Fibroblast of the conjunctiva (primary cell): ENCODE measurements around the gene ICAM4.
"Not testable (repeated sequence)": the region's sequence is repeated elsewhere in the genome, so short reads cannot be mapped to it uniquely, and the experiment has no call there.

ENCODE experiments used
- DNase-seq: peaks from one replicate; pipeline ENCODE4 v3.0.0-alpha.2; 2010; ENCODE audit warnings: low read depth

The ICAM4 gene

DNA sequence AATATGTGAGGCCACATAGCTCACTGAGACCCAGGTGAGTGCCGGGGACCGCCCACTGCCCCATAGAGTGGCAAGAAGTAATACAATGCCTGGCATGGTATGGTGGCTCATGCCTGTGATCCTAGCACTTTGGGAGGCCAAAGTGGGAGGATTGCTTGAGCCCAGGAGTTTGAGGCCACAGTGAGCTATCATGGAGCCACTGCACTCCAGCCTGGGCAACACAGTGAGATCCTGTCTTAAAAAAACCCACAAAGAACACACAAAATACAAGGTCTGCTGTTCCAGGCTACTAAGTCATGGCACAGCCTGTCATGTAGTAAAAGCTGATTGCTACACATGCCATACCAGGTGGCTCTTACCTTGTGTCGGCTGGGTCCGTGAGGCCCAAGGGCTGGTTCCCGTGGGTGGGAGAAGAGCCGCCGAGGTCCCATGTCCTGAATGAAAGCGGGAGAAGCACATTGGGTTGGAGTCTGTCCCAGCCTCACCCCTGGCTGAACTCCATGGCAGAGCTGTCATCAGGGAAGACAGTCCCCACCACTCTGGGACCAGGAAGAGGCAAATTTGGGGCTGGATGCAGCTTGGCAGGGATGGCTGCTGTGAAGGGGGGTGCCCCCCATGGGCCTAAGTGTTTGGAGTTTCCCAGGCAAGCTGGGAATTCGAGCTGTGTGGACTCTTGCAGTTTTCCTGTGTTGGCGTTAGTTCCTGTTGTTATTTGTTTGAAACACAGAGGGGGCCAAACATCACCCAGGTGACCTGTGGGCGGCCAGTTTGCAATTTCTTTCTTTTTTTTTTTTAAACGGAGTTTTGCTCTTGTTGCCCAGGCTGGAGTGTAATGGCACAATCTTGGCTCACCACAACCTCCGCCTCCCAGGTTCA is 32.3 kb downstream of the ICAM4 start:
- no peak for DNase-seq

DNA sequence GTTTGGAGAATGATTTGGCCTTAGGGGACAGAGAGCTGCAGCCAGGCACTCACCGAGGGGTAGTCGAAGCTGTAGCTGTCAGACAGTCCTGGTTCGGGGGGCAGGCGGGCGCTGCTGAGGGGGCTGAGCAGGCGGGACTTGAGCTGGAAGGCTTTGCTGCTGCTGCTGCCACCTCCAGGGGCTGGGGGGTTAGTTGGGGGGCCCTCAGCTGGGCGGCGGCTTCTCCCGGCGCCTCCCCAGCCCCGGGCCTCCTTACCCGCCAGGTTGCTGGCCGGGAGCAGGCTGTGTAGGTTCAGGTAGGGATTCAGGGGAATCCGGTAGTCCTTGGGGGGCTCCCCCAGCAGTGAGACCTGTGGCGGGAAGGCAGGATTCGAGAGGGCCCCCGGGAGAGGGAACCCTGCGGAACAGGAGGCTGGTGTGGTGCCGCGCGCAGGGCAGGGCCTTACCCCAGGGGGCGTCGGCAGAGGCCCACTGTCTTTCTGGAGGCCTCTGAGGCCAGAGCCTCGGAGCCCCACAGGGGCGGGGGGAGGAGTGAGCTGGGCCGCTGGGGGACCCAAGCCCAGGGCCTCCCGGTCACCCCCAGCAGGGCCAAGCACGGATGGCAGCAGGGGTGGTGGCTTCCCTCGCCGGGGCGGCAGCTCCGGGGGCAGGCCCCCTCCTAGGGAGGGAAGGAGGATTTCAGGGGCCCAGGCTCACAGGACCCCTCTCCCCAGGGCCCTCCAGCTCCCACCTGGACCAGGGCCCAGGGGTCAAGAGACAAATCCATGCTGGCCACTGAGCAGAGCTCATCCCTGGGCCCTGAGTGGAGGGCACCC is 34.1 kb downstream of the ICAM4 start:
- no peak for DNase-seq

DNA sequence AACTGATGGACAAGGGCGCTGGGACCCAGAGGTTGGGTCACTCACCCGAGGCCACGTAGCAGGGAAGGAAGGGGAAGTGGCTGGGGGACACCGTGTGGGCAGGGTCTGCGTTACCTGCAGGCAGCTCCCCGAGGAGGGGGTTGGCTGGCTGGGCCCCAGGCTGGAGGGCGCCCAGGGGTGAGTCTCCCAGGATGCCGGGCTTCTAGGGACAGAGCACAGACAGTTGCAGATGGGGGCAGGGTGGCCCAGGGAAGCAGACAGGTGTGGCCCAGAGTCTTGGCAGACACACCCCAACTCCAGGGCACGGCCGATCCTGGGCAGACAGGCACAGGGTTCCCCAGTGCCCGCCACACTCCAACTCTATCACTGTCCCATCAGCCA is 34.7 kb downstream of the ICAM4 start:
- DNase-seq: no peak

- no peak for DNase-seq
Observed at GRCh38 chr19:10321874-10322835, 35.4 kb downstream of the ICAM4 start.

GRCh38 chr19:10325732-10326131 is 39.0 kb downstream of the ICAM4 start:
- DNase-seq: no peak

DNA sequence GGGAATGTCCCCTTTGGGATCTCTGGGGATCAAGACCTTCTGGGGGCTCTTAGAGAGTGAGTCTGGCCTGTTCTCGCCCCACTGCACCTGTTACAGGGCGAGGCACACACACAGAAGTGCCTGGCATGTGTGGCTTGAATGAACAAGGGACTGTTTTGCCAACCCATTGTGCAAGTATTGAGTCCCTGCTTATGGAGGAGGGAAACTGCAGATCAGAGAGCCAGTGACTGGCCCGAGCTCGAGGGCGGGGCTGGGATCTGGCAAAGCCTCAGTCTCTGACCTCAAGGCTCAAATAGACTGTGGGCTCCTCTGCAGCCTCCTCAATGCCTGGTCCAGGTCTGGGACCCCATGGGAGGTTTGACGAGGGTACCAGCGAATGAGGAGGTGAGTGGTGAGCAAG is 41.0 kb downstream of the ICAM4 start:
- DNase-seq: no peak

DNA sequence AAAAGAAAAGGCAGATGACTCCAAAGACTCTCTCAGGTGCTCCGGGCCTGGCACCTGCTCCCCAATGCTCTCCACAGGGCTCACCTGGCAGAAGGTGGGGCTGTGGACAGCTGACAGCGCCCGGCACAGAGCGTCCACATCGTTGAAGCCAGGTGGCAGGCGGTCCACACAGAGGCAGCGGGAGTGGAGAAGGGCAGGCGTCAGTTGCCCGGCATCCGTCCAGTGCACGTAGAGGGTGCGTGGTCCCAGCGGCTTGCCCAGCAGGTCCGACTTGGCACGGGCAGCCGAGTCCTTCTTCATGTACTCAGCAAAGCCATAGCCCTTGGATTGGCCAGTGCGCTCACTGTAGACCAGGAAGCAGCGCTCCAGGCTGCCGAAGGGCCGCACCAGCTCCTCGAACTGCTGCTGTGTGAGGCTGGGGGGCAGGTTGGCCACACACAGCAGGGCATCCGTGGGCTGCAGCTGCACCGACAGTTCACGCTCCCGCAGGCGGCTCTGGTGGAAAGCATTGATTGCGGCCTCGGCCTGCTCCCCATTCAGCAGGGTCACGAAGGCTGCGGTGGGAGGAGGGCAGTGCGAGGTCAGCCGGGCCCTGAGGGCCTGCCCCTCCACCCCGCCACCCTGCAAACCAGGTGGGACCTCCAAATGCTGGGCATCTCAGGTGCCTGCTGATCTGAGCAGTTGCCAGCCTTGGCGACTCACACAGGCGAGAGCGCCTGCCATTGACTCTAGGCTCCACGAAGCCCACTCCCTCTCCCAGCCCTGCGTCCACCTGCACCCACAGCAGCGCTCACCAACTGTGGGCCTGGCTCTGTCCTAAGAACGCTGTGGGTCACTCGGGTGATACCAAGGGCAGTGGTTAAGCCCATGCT is 42.0 kb downstream of the ICAM4 start:
- DNase-seq: no peak

DNA sequence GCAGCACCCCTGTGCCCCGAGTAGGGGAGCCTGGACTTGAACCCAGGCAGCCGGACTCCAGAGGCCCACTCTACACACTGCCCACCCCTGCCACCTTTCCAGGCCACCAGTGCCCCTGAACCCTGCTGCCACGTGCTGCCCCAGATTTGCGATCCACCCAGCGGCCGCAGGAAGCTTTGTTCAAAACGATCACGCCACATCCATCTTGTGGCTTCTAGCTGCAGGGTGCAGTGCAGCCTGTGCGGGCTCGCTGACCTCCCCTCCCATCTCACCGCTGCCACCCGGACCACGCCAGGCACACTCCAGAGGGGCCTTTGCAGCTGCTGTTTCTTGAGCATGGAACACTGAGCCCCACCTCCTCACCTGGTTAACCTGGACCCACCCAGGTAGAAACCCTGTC is 42.8 kb downstream of the ICAM4 start:
- no peak for DNase-seq

- no peak for DNase-seq
Observed at GRCh38 chr19:10332158-10332964, 45.6 kb downstream of the ICAM4 start.

DNA sequence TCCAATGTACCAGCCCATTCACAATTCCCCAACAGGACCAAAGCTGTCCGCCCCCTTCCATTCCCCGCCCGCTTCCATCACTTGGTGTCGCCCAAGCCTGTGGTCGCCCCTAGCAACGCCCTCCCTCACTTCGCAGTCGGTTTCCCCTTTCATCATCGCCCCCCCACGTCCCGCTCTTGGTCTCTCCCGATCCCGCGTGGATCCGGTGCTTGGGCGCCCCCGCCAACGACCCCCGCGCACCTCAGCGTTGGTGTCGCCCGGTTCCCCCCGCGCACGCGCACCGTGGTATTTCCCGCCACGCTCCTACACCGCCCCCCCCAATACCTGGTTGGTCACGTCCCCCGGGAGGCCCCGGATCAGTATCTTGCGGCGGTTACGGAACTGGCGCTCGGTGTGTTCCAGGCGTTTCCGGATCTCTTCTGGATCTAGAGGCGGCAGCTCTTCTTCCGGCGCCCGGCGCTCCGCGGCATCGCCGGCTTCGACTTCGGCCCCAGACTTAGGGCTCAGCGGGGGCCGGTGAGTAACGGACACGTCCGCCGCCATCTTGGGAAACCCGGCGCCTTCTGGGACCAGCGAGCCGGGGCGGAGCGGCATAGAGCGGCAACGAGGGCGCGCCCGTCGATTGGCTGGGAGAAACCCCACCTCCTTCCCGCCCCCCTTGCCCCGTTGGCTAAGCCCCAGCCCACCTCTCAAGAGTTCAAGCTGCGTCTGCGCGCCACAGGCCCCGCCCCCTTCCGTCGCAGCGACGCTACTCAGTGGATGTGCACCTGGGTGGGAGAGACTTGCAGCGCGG is 46.4 kb downstream of the ICAM4 start, which contains the start of gene RAVER1:
TSS of gene RAVER1 (minus strand) at position 565 of the 793 bp plus-strand sequence. CDS start at position 543, 22 bp downstream.
- peak; percentile 96 for DNase-seq

- DNase-seq: no peak
Observed at GRCh38 chr19:10333758-10334587, 47.2 kb downstream of the ICAM4 start.

DNA sequence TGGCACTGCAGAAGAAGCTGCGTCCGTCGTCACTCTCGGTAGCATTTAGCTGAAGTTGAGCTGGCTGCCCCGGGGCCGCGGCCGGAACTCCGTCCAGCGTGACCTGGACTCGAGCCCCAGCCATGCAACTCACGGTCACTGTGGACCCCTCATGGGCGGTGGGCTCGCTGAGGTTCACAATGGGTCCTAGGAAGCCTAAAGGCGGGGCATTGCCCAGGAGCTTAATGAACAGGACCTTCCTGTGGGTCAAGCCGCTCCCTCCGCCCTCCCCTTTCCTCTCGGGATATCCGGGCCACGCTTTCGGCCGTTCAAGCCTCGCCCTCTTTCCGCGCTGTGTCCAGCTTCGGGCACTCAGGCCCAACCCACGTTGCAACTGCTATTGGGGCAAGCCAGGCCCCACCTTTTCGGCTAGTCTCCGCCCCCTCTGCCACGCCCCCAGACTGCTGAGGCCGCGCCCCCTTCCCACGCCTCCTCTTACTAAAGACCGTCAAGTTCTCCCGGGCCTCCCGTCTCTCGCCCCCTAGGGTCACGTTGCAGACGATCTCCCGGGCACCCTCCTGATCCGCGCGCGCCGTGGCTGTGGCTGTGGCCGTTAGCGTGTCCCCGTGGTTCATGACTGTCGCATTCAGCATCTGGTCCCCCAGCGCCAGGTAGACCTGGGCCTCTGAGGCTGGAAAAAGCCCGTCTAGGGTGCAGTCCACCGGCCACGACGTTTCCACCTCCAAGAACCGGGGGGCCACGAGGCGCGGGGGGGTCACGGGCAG is 48.0 kb downstream of the ICAM4 start:
- peak; percentile 93 for DNase-seq

- DNase-seq: no peak
Observed at GRCh38 chr19:10335352-10335985, 48.7 kb downstream of the ICAM4 start.

DNA sequence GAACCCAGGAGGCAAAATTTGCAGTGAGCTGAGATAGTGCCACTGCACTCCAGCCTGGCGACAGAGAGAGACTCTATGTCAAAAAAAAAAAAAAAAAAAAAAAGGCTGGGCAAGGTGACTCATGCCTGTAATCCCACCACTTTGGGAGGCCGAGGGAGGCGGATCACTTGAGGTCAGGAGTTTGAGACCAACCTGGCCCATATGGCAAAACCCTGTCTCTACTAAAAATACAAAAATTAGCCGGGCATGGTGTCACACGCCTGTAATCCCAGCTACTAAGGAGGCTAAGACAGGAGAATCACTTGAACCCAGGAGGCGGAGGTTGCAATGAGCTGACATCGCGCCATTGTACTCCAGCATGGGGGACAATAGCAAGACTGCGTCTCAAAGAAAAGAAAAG is 50.0 kb downstream of the ICAM4 start:
- not testable (repeated sequence) for DNase-seq
